K562 (cell line): Measurements from ENCODE around the gene AFF3. TPM values are rescaled to one million over a fixed set of nuclear protein-coding genes. Genes with fewer than 3 reads are reported as not detected.

Experiments
- ATAC-seq: fragments of 200-7000 bp; cut with Tn5 transposase; 3 replicates; pipeline ENCODE4 v1.9.1; 2020; ENCODE audit warnings: moderate library complexity
- BruUV-seq: library from RNA; stranded (reverse); fragments of 400-500 nt; replicated peaks from 2 replicates; lab custom pipeline; 2021; lab: Mats Ljungman, UMichigan
- CTCF ChIA-PET: fragments of 300-600 bp; formaldehyde crosslinking; extraction: SDS; loops from one replicate; lab custom pipeline; 2021; ENCODE audit warnings: low intra/inter-chr PET ratio; lab: Yijun Ruan, JAX
- POLR2A ChIA-PET: fragments of 300-600, 350-650 bp; sonication (Branson Sonifier 250); formaldehyde crosslinking; extraction: SDS; loops from one replicate; lab custom pipeline; 2021; ENCODE audit warnings: antibody characterized with exemption, inconsistent platforms; lab: Yijun Ruan, JAX
- DNase-seq, 4 experiments: peaks; one replicate each; pipeline versions ENCODE4 v3.0.0 to v3.0.0-alpha.2; 2011 to 2018; ENCODE audit warnings: low spot score in 3 of 4, mixed read lengths in 3 of 4; ENCODE audit errors: extremely low read depth in 1 of 4
- FAIRE-seq: peaks from 2 replicates; lab custom pipeline; 2011; peaks lifted over from hg19 to GRCh38; lab: Jason Lieb, UNC
- H2AFZ ChIP-seq: 2 replicates; pipeline ENCODE4 v1.6.0; 2011; ENCODE audit warnings: low read depth, low read length, control low read depth, inconsistent platforms
- H3K27ac ChIP-seq: fragments of 200-600 bp; 3 replicates; pipeline ENCODE4 v1.8.0; 2011; ENCODE audit warnings: low read depth, mild to moderate bottlenecking, control low read depth, inconsistent platforms, low read length, moderate library complexity, mixed read lengths; ENCODE audit errors: extremely low read depth
- H3K27me3 ChIP-seq, 2 experiments: fragments of 300-600 bp in 1 of 2; 2 replicates in 1 of 2; 3 replicates in 1 of 2; pipeline versions ENCODE4 v1.6.0 to v1.8.0; 2011; ENCODE audit warnings: inconsistent platforms in 2 of 2, low read length in 2 of 2, mild to moderate bottlenecking in 1 of 2, mixed read lengths in 1 of 2, moderate library complexity in 1 of 2; ENCODE audit not compliant: control insufficient read depth in 2 of 2, insufficient read depth in 2 of 2
- H3K36me3 ChIP-seq: fragments of 300-600 bp; 3 replicates; pipeline ENCODE4 v1.8.0; 2011; ENCODE audit warnings: mild to moderate bottlenecking, low read length, inconsistent platforms; ENCODE audit not compliant: control insufficient read depth, insufficient read depth
- H3K4me1 ChIP-seq, 2 experiments: fragments of 200-600 bp in 1 of 2; replicated peaks in 1 of 2; 2 replicates in 1 of 2; 3 replicates in 1 of 2; pipeline versions ENCODE4 v1.5.1 to v1.8.0; 2011; ENCODE audit warnings: inconsistent platforms in 2 of 2, low read length in 2 of 2, mild to moderate bottlenecking in 1 of 2, mixed read lengths in 1 of 2, moderate library complexity in 1 of 2; ENCODE audit not compliant: control insufficient read depth in 2 of 2, insufficient read depth in 2 of 2
- H3K4me2 ChIP-seq: 2 replicates; pipeline ENCODE4 v1.6.1; 2011; ENCODE audit warnings: low read length, control low read depth, inconsistent platforms, mixed read lengths; ENCODE audit not compliant: insufficient read depth
- H3K4me3 ChIP-seq: fragments of 200-600 bp; sonication (generic), shearing (Covaris generic); 2 replicates; pipeline ENCODE4 v1.5.1; 2016; ENCODE audit warnings: control low read depth, inconsistent platforms
- H3K79me2 ChIP-seq: fragments of 200-600 bp; 3 replicates; pipeline ENCODE4 v1.8.0; 2011; ENCODE audit warnings: low read length, inconsistent platforms; ENCODE audit not compliant: control insufficient read depth, insufficient read depth
- H3K9ac ChIP-seq, 2 experiments: 2 replicates each; pipeline versions ENCODE4 v1.6.0 to v1.6.1; 2011; ENCODE audit warnings: low read depth in 2 of 2, low read length in 2 of 2, control low read depth in 1 of 2, inconsistent platforms in 1 of 2, mild to moderate bottlenecking in 1 of 2, mixed read lengths in 1 of 2; ENCODE audit not compliant: insufficient read depth in 1 of 2
- H3K9me1 ChIP-seq: one replicate; pipeline ENCODE4 v1.6.0; 2011; ENCODE audit warnings: inconsistent platforms, mild to moderate bottlenecking, low read length, moderate library complexity; ENCODE audit not compliant: control insufficient read depth, insufficient read depth
- H3K9me3 ChIP-seq: replicated peaks from 2 replicates; pipeline ENCODE4 v1.5.1; 2011; ENCODE audit warnings: low read depth, low read length, inconsistent platforms; ENCODE audit not compliant: control insufficient read depth, insufficient read depth
- H4K20me1 ChIP-seq: replicated peaks from 2 replicates; pipeline ENCODE4 v1.6.1; 2011; ENCODE audit warnings: low read length, inconsistent platforms, mixed read lengths; ENCODE audit not compliant: control insufficient read depth, insufficient read depth
- FOXJ2 ChIP-seq: fragments of 200-800 bp; sonication (Bioruptor generic); IDR thresholded peaks from 2 replicates; pipeline ENCODE4 v1.6.1; 2016; ENCODE audit warnings: missing genetic modification characterization, missing compliant biosample characterization
- PRPF4 ChIP-seq: fragments of 200-400 bp; formaldehyde crosslinking; IDR thresholded peaks from one replicate; pipeline ENCODE4 v1.6.1; 2017; ENCODE audit warnings: low read length, low read depth, mild to moderate bottlenecking; ENCODE audit not compliant: insufficient read depth, poor library complexity, severe bottlenecking
- RNF2 ChIP-seq: sonication (generic); IDR thresholded peaks from 2 replicates; pipeline ENCODE4 v1.6.1; 2016
- ZNF143 ChIP-seq: sonication (generic); formaldehyde crosslinking; IDR thresholded peaks from 2 replicates; pipeline ENCODE4 v1.9.0; 2022; ENCODE audit warnings: mild to moderate bottlenecking, missing genetic modification reagents
- ZNF217 ChIP-seq: sonication (generic); formaldehyde crosslinking; IDR thresholded peaks from 2 replicates; pipeline ENCODE4 v1.8.0; 2022; ENCODE audit warnings: mild to moderate bottlenecking, missing genetic modification reagents
- ZNF224 ChIP-seq: sonication (generic); formaldehyde crosslinking; IDR thresholded peaks from 2 replicates; pipeline ENCODE4 v1.8.0; 2022; ENCODE audit warnings: mild to moderate bottlenecking, missing genetic modification reagents
- WGBS: fragments of 100-300 bp; shearing (Covaris generic); methylation state at CpG from one replicate; pipeline ENCODE4 v1.1.6; 2016; ENCODE audit warnings: low coverage, mixed read lengths; ENCODE audit not compliant: insufficient coverage; ENCODE audit errors: missing lambda C conversion rate; 5-methylcytosine and 5-hydroxymethylcytosine counted together
- in situ Hi-C: fragments of 300-500 bp; cut with MboI; formaldehyde crosslinking; loops from 4 replicates; pipeline ENCODE4 v1.15.0; 2018; ENCODE audit warnings: inconsistent platforms, mixed read lengths
- intact Hi-C: fragments of 100-400 bp; cut with micrococcal nuclease; formaldehyde crosslinking; loops from 2 replicates; pipeline ENCODE4 v1.14.2; 2022
- polyA plus RNA-seq, 8 experiments: library from polyadenylated mRNA; depleted of rRNA in 4 of 8; stranded (reverse) in 5 of 8; unstranded in 3 of 8; fragments of >200 nt; fragmentation: Nextera tagmentation in 2 of 8; fragmentation: Illumina TruSeq in 1 of 8; extraction: Ambion mirVana in 2 of 8; extraction: Trizol in 1 of 8; gene quantifications; 2 replicates each; pipeline versions ENCODE4 v1.2.1 to v1.2.3, GENCODE V29; 2011 to 2014; ENCODE audit warnings: inconsistent platforms in 1 of 8, missing spikeins in 1 of 8
- total RNA-seq, 7 experiments: library from RNA; depleted of rRNA in 6 of 7; stranded (reverse); fragments of >200 nt in 6 of 7; fragmentation: Illumina TruSeq in 2 of 7; extraction: Trizol in 2 of 7; gene quantifications; 2 replicates each; pipeline versions ENCODE4 v1.2.1 to v1.2.3, GENCODE V29; 2011 to 2021; ENCODE audit warnings: low replicate concordance in 1 of 7
- TF ChIP-seq, protein P1 (sequence below): fragments of 250-450 bp; sonication (Bioruptor Pico); IDR thresholded peaks from 2 replicates; pipeline ENCODE4 v1.8.0; 2021; ENCODE audit warnings: borderline replicate concordance, mild to moderate bottlenecking, moderate library complexity; ENCODE audit not compliant: poor library complexity, severe bottlenecking

Gene AFF3
- total and polyA plus RNA-seq, 9 of the 15 experiments (the other 6 are each of a cell fraction or from before 2014, with no cell fraction given): 0.02 to 0.11 TPM; not detected in 7

DNA sequence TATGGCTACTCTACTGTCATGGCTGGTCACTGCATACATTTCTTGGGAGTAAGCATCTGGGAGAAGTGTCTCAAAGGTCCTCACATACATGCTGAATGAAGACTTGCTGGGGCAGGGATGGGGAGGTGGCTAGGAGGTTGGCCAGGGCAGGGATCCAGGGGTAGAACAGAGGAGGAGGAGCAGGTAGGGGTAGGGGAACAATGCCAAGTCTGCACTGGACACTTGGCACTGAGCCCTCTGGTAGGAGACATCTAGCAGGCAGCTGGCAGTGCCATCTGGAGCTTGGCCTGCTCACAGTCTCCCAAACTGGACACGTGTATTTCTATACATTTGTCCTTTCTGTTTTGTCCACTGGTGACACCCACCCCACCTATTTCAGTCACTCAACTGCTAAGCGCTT, 589.9 kb downstream of the AFF3 start:
- Histone ChIP-seq H3K36me3 (no peaks in the 10 kb centered on the region), H3K4me1 (peaks cover 0 to 4% of the 10 kb centered on the region in 2 experiments; a peak in 1 of 5 replicates), H3K9ac (no peak overlapping the region), H3K79me2 (no peaks in the 10 kb centered on the region), H3K9me1 (no peaks in the 10 kb centered on the region), H2AFZ (no peak overlapping the region), H3K27me3 (peaks cover 20 to 51% of the 10 kb centered on the region in 2 experiments; a peak in 4 of 5 replicates), H3K4me2 (no peak overlapping the region), H4K20me1 (no peaks in the 10 kb centered on the region), H3K4me3 (no peak overlapping the region), H3K27ac (no peak overlapping the region), H3K9me3 (no peaks in the 10 kb centered on the region)
- no TSS peak for BruUV-seq
- in situ Hi-C loops: loop anchor here (25.0 kb wide), 2 partner anchors 260 to 835 kb away; no protein-coding TSS in a partner anchor
- no peak for ATAC-seq
- WGBS: 14% methylated on average over 1 of the region's 2 CpGs
- POLR2A ChIA-PET: no interaction called here
- no peak for DNase-seq
- no peak for TF ChIP-seq ZNF143 (CRISPR knock-in tag)
- CTCF ChIA-PET: no interaction called here
- FAIRE-seq: no peak
- intact Hi-C loops: loop anchor here (10.0 kb wide), 1 partner anchor 468 kb away; no protein-coding TSS in a partner anchor

DNA sequence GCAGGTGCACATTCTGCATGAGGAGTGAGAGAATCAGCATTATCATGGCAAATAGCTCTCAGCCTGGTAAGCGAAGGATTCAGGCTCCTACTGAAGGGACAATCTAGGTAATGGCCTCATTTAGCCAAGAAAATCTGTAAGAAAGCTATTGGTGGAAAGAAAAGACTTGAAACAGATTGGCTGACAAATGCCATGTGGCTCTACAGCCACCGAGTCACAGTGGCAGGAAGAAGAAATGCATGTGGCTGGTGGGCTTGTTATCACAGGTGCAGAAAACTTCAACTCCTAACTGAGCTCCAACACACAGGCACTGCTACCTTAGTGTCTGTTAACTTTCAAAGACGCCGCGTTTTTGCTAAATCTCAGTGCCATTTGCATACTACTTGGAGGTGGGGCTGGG, 592.0 kb downstream of the AFF3 start:
- ATAC-seq: 0 out of 3 replicates have a peak, but pooled peaks have one; percentile 32
- DNase-seq: no peak
- Histone ChIP-seq H3K4me2 (no peak overlapping the region), H3K27ac (no peak overlapping the region), H3K36me3 (no peaks in the 10 kb centered on the region), H2AFZ (no peak overlapping the region), H3K9me1 (no peaks in the 10 kb centered on the region), H3K9me3 (no peaks in the 10 kb centered on the region), H4K20me1 (no peaks in the 10 kb centered on the region), H3K9ac (no peak overlapping the region), H3K27me3 (peaks cover 17 to 38% of the 10 kb centered on the region in 2 experiments; a peak in 4 of 5 replicates), H3K79me2 (no peaks in the 10 kb centered on the region), H3K4me1 (peaks cover 0 to 4% of the 10 kb centered on the region in 2 experiments; a peak in 1 of 5 replicates), H3K4me3 (no peak overlapping the region)
- WGBS: 0% methylated on average over 5 of the region's 5 CpGs
- ChIA-PET POLR2A (no interaction called here), CTCF (no interaction called here)
- FAIRE-seq: no peak
- in situ Hi-C loops: loop anchor here (25.0 kb wide), 2 partner anchors 262 to 837 kb away; no protein-coding TSS in a partner anchor
- no TSS peak for BruUV-seq
- intact Hi-C loops: loop anchor here (10.0 kb wide), 1 partner anchor 466 kb away; no protein-coding TSS in a partner anchor
- TF ChIP-seq, protein P1, sequence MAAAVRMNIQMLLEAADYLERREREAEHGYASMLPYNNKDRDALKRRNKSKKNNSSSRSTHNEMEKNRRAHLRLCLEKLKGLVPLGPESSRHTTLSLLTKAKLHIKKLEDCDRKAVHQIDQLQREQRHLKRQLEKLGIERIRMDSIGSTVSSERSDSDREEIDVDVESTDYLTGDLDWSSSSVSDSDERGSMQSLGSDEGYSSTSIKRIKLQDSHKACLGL (CRISPR knock-in tag): no peak
- no peak for TF ChIP-seq PRPF4
- no peak for TF ChIP-seq RNF2
- no peak for TF ChIP-seq FOXJ2 (tag)
- no peak for TF ChIP-seq ZNF224
- no peak for TF ChIP-seq ZNF217 (CRISPR knock-in tag)
